Activated B cell treated with CpG ODN at 0.5 μM for 24 hours (primary cell): ENCODE measurements around the gene P3H4. TPM values are rescaled to one million over a fixed set of nuclear protein-coding genes. Genes with fewer than 3 reads are reported as not detected.
A peak's percentile ranks its signal among the peaks of the same experiment; 100 is the strongest.

Source experiments
- ATAC-seq: fragments of 200-7000 bp; cut with Tn5 transposase; one replicate; pipeline ENCODE4 v1.10.0; 2021; ENCODE audit warnings: low read depth, mild to moderate bottlenecking, moderate library complexity
- CTCF ChIA-PET: fragments of 350-600 bp; sonication (Branson Sonifier 250); formaldehyde crosslinking; loops from one replicate; lab custom pipeline; 2021; ENCODE audit warnings: antibody characterized with exemption; lab: Charles Lee
- POLR2A ChIA-PET: fragments of 350-600 bp; sonication (Branson Sonifier 250); formaldehyde crosslinking; loops from one replicate; lab custom pipeline; 2021; ENCODE audit warnings: antibody characterized with exemption; lab: Charles Lee
- DNase-seq: peaks from one replicate; pipeline ENCODE4 v3.0.0; 2022
- H3K27ac Mint-ChIP-seq: one replicate; pipeline ENCODE4 v1.8.0; 2020; ENCODE audit warnings: mixed read lengths
- H3K27me3 Mint-ChIP-seq: one replicate; pipeline ENCODE4 v1.8.0; 2021; ENCODE audit warnings: mixed read lengths
- H3K36me3 Mint-ChIP-seq: one replicate; pipeline ENCODE4 v1.8.0; 2021; ENCODE audit warnings: low read depth, mixed read lengths
- H3K4me1 Mint-ChIP-seq: one replicate; pipeline ENCODE4 v1.8.0; 2021; ENCODE audit warnings: mixed read lengths
- H3K4me3 Mint-ChIP-seq: one replicate; pipeline ENCODE4 v1.8.0; 2020; ENCODE audit warnings: mild to moderate bottlenecking, mixed read lengths
- H3K9me3 Mint-ChIP-seq: one replicate; pipeline ENCODE4 v1.8.0; 2020; ENCODE audit warnings: mixed read lengths
- CTCF ChIP-seq: fragments of 200-600 bp; IDR thresholded peaks from one replicate; pipeline ENCODE4 v1.8.0; 2022; ENCODE audit warnings: antibody characterized with exemption, mild to moderate bottlenecking
- intact Hi-C: fragments of 100-400 bp; cut with micrococcal nuclease; formaldehyde crosslinking; loops from one replicate; pipeline ENCODE4 v1.15.1; 2024
- total RNA-seq: library from RNA; stranded (reverse); gene quantifications from 2 replicates; pipeline ENCODE4 v1.2.3, GENCODE V29; 2022

P3H4 gene
- total RNA-seq, 1 donor from 2014 or later, result 1.9 TPM

- Mint-ChIP-seq H3K36me3 (peaks cover 73% of the 10 kb centered on the region), H3K9me3 (no peaks in the 10 kb centered on the region), H3K27me3 (no peaks in the 10 kb centered on the region), H3K4me3 (peak overlapping the region; percentile 47), H3K27ac (peak overlapping the region; percentile 79), H3K4me1 (peaks cover 21% of the 10 kb centered on the region)
- ChIA-PET POLR2A (interaction anchor here (1.4 kb wide), 1 partner anchor 26 kb away, joined by 9 read pairs; the partner anchor contains the start of gene JUP), CTCF (interaction anchor here (0.7 to 1.2 kb wide), 2 partner anchors 25 to 1376 kb away, joined by 3 read pairs; partner anchors contain the start of gene JUP)
- intact Hi-C loops, result no loop called here
- ATAC-seq (peak; percentile 96), DNase-seq (no peak)
- TF ChIP-seq CTCF, result no peak
These were observed 50.9 kb downstream of the P3H4 start for GRCh38 chr17:41760878-41761277.

- CTCF ChIA-PET, result no interaction called here
- H3K36me3 Mint-ChIP-seq, result peaks cover 71% of the 10 kb centered on the region
- no peaks in the 10 kb centered on the region for H3K27me3 Mint-ChIP-seq
- TF ChIP-seq CTCF, result no peak
- H3K4me1 Mint-ChIP-seq, result peaks cover 21% of the 10 kb centered on the region
- POLR2A ChIA-PET, result no interaction called here
- no peak for ATAC-seq
- H3K9me3 Mint-ChIP-seq, result no peaks in the 10 kb centered on the region
- no peak overlapping the region for H3K4me3 Mint-ChIP-seq
- no peak overlapping the region for H3K27ac Mint-ChIP-seq
- no peak for DNase-seq
- intact Hi-C loops, result no loop called here
These were observed 53.1 kb downstream of the P3H4 start for GRCh38 chr17:41758601-41759000.

- Mint-ChIP-seq H3K27ac (no peak overlapping the region), H3K36me3 (peaks cover 39% of the 10 kb centered on the region), H3K27me3 (no peaks in the 10 kb centered on the region), H3K4me3 (no peak overlapping the region), H3K4me1 (no peaks in the 10 kb centered on the region), H3K9me3 (no peaks in the 10 kb centered on the region)
- no peak for ATAC-seq
- ChIA-PET CTCF (interaction anchor here (1.2 kb wide), 1 partner anchor 58 kb away, joined by 4 read pairs; no protein-coding TSS in a partner anchor), POLR2A (no interaction called here)
- no peak for TF ChIP-seq CTCF
- intact Hi-C loops, result no loop called here
- no peak for DNase-seq
These were observed 57.7 kb downstream of the P3H4 start for GRCh38 chr17:41754066-41754465.

Other genes with a start within 250 kb of the P3H4 start
- gene KRT9, start 239.9 kb downstream of the P3H4 start, total RNA-seq, result not detected in 2 replicates
- not detected in 2 replicates for gene KRT14, start 225.1 kb downstream of the P3H4 start, total RNA-seq
- gene KRT16, start 199.2 kb downstream of the P3H4 start, total RNA-seq, result not detected in 2 replicates
- not detected in 2 replicates for gene KRT17, start 187.4 kb downstream of the P3H4 start, total RNA-seq
- gene EIF1, start 123.1 kb downstream of the P3H4 start, total RNA-seq, result 843 and 900 TPM in 2 replicates
- gene GAST, start 99.6 kb downstream of the P3H4 start, total RNA-seq, result not detected in 2 replicates
- gene HAP1, start 77.3 kb downstream of the P3H4 start, total RNA-seq, result 0.10 and 0.11 TPM in 2 replicates
- 27.3 and 31.1 TPM in 2 replicates for gene JUP, start 25.2 kb downstream of the P3H4 start, total RNA-seq
- gene FKBP10, start 1.1 kb upstream of the P3H4 start, total RNA-seq, result 0.54 and 0.86 TPM in 2 replicates
- gene NT5C3B, start 24.3 kb upstream of the P3H4 start, total RNA-seq, result 38.7 and 41.0 TPM in 2 replicates
- gene KLHL10, start 25.9 kb upstream of the P3H4 start, total RNA-seq, result not detected in 2 replicates
- 13.6 and 17.3 TPM in 2 replicates for gene KLHL11, start 53.5 kb upstream of the P3H4 start, total RNA-seq
- 133 and 143 TPM in 2 replicates for gene ACLY, start 107.0 kb upstream of the P3H4 start, total RNA-seq
- 0.56 and 1.1 TPM in 2 replicates for gene ODAD4, start 118.7 kb upstream of the P3H4 start, total RNA-seq
- gene CNP, start 154.8 kb upstream of the P3H4 start, total RNA-seq, result 47.2 and 48.0 TPM in 2 replicates
- 130 and 152 TPM in 2 replicates for gene DNAJC7, start 205.5 kb upstream of the P3H4 start, total RNA-seq
- gene NKIRAS2, start 208.1 kb upstream of the P3H4 start, total RNA-seq, result 23.9 and 25.8 TPM in 2 replicates
- gene C17orf113, start 238.7 kb upstream of the P3H4 start, total RNA-seq, result 3.1 and 4.5 TPM in 2 replicates